PFSK-1 (cell line): Measurements from ENCODE around the gene PIK3CB.

Experiments used
- FOXP2 ChIP-seq: optimal IDR thresholded peaks from 2 replicates; pipeline ENCODE3; 2011; ENCODE audit warnings: borderline replicate concordance, control low read depth, inconsistent platforms; ENCODE audit not compliant: insufficient read depth; ENCODE audit errors: extremely low read length, extremely low read depth
- POLR2AphosphoS5 ChIP-seq: IDR thresholded peaks from 2 replicates; pipeline ENCODE4 v1.6.1; 2012; ENCODE audit warnings: low read depth, mild to moderate bottlenecking, control low read depth, low read length, moderate library complexity
- SIN3A ChIP-seq: IDR thresholded peaks from 2 replicates; pipeline ENCODE4 v1.6.1; 2012; ENCODE audit warnings: mild to moderate bottlenecking, low read length, moderate library complexity, borderline replicate concordance; ENCODE audit not compliant: insufficient read depth
- TAF1 ChIP-seq: IDR thresholded peaks from 2 replicates; pipeline ENCODE4 v1.6.1; 2012; ENCODE audit warnings: low read length, control low read depth, borderline replicate concordance; ENCODE audit not compliant: insufficient read depth
- TF ChIP-seq, protein P1 (sequence below), 2 experiments: IDR thresholded peaks; 2 replicates each; pipeline versions ENCODE4 v1.6.1 to v1.8.0; 2011 to 2012; ENCODE audit warnings: low read depth in 2 of 2, low read length in 2 of 2, control low read depth in 1 of 2, inconsistent platforms in 1 of 2, mild to moderate bottlenecking in 1 of 2, moderate library complexity in 1 of 2; ENCODE audit not compliant: insufficient read depth in 1 of 2

Gene PIK3CB

DNA sequence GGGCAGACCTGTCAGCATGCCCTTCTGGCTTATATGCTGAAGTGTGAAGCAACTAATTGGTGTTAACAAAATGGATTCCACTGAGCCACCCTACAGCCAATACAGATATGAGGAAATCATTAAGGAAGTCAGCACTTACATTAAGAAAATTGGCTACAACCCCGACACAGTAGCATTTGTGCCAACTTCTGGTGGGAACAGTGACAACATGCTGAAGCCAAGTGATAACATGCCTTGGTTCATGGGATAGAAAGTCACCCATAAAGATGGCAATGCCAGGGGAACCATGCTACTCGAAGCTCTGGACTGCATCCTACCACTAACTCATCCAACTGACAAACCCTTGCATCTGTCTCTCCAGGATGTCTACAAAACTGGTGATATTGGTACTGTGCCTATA is 9.4 kb downstream of the PIK3CB start:
- TF ChIP-seq, protein P1, sequence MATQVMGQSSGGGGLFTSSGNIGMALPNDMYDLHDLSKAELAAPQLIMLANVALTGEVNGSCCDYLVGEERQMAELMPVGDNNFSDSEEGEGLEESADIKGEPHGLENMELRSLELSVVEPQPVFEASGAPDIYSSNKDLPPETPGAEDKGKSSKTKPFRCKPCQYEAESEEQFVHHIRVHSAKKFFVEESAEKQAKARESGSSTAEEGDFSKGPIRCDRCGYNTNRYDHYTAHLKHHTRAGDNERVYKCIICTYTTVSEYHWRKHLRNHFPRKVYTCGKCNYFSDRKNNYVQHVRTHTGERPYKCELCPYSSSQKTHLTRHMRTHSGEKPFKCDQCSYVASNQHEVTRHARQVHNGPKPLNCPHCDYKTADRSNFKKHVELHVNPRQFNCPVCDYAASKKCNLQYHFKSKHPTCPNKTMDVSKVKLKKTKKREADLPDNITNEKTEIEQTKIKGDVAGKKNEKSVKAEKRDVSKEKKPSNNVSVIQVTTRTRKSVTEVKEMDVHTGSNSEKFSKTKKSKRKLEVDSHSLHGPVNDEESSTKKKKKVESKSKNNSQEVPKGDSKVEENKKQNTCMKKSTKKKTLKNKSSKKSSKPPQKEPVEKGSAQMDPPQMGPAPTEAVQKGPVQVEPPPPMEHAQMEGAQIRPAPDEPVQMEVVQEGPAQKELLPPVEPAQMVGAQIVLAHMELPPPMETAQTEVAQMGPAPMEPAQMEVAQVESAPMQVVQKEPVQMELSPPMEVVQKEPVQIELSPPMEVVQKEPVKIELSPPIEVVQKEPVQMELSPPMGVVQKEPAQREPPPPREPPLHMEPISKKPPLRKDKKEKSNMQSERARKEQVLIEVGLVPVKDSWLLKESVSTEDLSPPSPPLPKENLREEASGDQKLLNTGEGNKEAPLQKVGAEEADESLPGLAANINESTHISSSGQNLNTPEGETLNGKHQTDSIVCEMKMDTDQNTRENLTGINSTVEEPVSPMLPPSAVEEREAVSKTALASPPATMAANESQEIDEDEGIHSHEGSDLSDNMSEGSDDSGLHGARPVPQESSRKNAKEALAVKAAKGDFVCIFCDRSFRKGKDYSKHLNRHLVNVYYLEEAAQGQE (IDR thresholded peaks at IDR 0.05; ENCODE audit: insufficient read depth in 1 of 2, low read depth in 2 of 2, low read length in 2 of 2), result no peak
- TF ChIP-seq SIN3A (no peak), TAF1 (no peak), FOXP2 (no peak), POLR2AphosphoS5 (no peak)

DNA sequence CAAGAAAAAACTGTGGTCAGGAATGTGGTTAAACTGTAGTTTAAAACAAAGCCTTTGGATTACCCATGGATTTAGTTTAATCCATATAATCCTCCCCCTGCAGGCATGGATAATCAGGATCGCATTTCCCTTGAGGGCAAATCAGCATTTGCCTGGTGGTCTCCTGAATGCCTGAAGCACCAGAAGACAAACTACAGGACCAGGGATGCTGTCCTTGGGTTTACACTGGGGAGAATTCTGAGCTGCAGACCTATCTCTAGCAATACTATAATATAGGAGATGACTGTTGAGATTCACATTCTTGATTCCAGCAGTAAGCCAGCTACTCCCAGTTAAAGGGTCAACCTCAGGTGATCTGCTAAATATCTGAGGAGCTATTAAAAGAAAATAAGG is 10.6 kb downstream of the PIK3CB start:
- TF ChIP-seq, protein P1 (IDR thresholded peaks at IDR 0.05; ENCODE audit: insufficient read depth in 1 of 2, low read depth in 2 of 2, low read length in 2 of 2), result no peak
- no peak for TF ChIP-seq TAF1

DNA sequence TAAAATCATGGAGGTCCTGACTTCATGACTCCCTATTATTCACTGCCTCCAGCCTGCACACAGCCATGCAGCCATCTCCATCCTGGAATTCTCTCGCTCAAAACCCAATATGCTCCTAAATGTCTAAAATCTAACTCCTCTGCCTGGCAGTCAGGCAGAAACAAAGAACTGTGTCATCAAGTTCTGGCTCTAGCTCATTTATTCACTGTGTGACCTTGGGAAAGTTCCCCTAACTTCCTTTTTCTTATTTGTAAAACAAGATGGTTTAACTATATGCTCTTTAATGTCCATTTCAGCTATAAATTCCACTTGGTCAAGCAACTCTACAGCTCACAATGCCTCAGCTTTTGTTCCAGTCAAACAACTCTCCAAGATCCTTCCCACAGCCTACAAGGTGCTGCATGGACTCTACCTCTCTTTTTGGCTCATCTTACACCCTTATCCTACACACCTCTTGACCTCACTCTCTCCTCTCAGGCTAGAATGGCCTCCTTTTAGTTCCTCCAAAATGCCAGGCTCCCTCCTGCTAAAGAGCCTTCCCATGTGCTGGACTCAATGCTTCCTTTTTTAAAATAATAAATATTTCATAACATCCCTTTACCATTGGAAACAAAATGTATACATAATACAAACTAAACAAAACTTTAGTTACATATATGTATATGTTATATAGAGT is 16.4 kb downstream of the PIK3CB start:
- TF ChIP-seq, protein P1 (IDR thresholded peaks at IDR 0.05; ENCODE audit: insufficient read depth in 1 of 2, low read depth in 2 of 2, low read length in 2 of 2), result no peak
- TF ChIP-seq SIN3A (no peak), FOXP2 (no peak), TAF1 (no peak), POLR2AphosphoS5 (no peak)

DNA sequence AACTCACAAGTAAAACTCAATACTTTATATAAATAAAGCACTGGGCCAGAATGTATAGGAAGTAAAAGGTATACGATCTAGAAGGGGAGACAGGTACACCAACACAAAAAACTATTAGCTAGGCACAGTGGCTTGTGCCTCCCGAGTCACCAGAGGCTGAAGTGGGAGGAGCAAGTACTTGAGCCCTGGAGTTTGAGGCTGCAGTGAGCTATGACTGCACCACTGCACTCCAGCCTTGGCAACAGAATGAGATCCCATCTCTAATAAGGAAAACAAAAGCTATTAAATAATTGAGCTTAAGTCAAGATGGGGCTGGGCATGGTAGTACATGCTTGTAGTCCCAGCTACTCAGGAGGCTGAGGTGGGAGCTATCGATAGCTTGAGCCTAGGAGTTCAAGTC is 17.0 kb downstream of the PIK3CB start:
- no peak for TF ChIP-seq SIN3A
- TF ChIP-seq, protein P1 (IDR thresholded peaks at IDR 0.05; ENCODE audit: insufficient read depth in 1 of 2, low read depth in 2 of 2, low read length in 2 of 2), result no peak
- no peak for TF ChIP-seq POLR2AphosphoS5
- no peak for TF ChIP-seq FOXP2
- TF ChIP-seq TAF1, result no peak

DNA sequence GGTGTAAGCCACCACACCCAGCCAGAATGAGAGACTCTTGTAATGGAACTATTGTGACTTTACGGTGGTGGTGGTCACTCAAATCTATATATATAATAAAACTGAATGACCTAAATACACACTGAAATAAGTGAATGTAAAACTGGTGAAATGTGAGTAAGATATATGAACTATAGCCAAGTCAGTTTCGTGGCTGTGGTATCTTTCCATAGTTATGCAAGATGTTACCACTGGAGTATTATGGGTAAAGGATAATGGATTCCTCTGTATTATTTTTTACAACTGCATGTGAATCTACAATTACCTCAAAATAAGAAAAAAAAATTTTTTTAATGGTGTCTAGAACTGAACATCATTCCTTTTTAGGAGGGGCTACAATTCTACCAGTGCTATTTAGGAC is 21.9 kb downstream of the PIK3CB start:
- TF ChIP-seq SIN3A (no peak), FOXP2 (no peak), POLR2AphosphoS5 (no peak), TAF1 (no peak)
- TF ChIP-seq, protein P1 (IDR thresholded peaks at IDR 0.05; ENCODE audit: insufficient read depth in 1 of 2, low read depth in 2 of 2, low read length in 2 of 2), result no peak
